HEK293T (cell line): ENCODE results near the gene LCE2D.
"Not testable (repeated sequence)": the region's sequence is repeated elsewhere in the genome, so short reads cannot be mapped to it uniquely, and the experiment has no call there.

Experiments
- CTCF ChIA-PET: fragments of 350-600 bp; formaldehyde crosslinking; extraction: SDS; loops from one replicate; lab custom pipeline; 2021; ENCODE audit warnings: antibody characterized with exemption, inconsistent platforms; lab: Yijun Ruan, JAX
- POLR2A ChIA-PET: fragments of 350-600 bp; formaldehyde crosslinking; extraction: SDS; loops from one replicate; lab custom pipeline; 2020; ENCODE audit warnings: antibody characterized with exemption, inconsistent platforms; lab: Yijun Ruan, JAX
- DNase-seq: peaks from one replicate; pipeline ENCODE4 v3.0.0; 2012; ENCODE audit warnings: mixed read lengths; ENCODE audit errors: extremely low spot score
- ARNT ChIP-seq: fragments of 450-650 bp; IDR thresholded peaks from 2 replicates; pipeline ENCODE4 v1.6.1; 2017; ENCODE audit warnings: mild to moderate bottlenecking
- BHLHE40 ChIP-seq: fragments of 450-650 bp; IDR thresholded peaks from 2 replicates; pipeline ENCODE4 v1.6.1; 2016; ENCODE audit warnings: mild to moderate bottlenecking, moderate library complexity, borderline replicate concordance
- CTBP1 ChIP-seq: fragments of 450-650 bp; IDR thresholded peaks from 2 replicates; pipeline ENCODE4 v1.6.1; 2016; ENCODE audit warnings: borderline replicate concordance
- ELF4 ChIP-seq: fragments of 450-650 bp; IDR thresholded peaks from 2 replicates; pipeline ENCODE4 v1.6.1; 2017; ENCODE audit warnings: antibody characterized with exemption
- FOXK2 ChIP-seq: fragments of 450-650 bp; IDR thresholded peaks from 2 replicates; pipeline ENCODE4 v1.6.1; 2016; ENCODE audit warnings: mild to moderate bottlenecking
- FOXM1 ChIP-seq: fragments of 450-650 bp; IDR thresholded peaks from 2 replicates; pipeline ENCODE4 v1.6.1; 2017; ENCODE audit warnings: mild to moderate bottlenecking, borderline replicate concordance
- HDGF ChIP-seq: fragments of 450-650 bp; IDR thresholded peaks from 2 replicates; pipeline ENCODE4 v1.6.1; 2017; ENCODE audit warnings: antibody characterized with exemption, borderline replicate concordance
- L3MBTL2 ChIP-seq: fragments of 450-650 bp; conservative IDR thresholded peaks from 2 replicates; pipeline ENCODE4 v1.6.1; 2016; ENCODE audit warnings: mild to moderate bottlenecking
- LEF1 ChIP-seq: fragments of 450-650 bp; IDR thresholded peaks from 2 replicates; pipeline ENCODE4 v1.6.1; 2017; ENCODE audit warnings: mild to moderate bottlenecking, borderline replicate concordance
- NFRKB ChIP-seq: fragments of 450-650 bp; IDR thresholded peaks from 2 replicates; pipeline ENCODE4 v1.6.1; 2016; ENCODE audit warnings: mild to moderate bottlenecking, moderate library complexity
- PKNOX1 ChIP-seq: fragments of 450-650 bp; IDR thresholded peaks from 2 replicates; pipeline ENCODE4 v1.6.1; 2016
- SP1 ChIP-seq: fragments of 450-650 bp; IDR thresholded peaks from 2 replicates; pipeline ENCODE4 v1.6.1; 2017
- SUZ12 ChIP-seq: fragments of 450-650 bp; IDR thresholded peaks from 2 replicates; pipeline ENCODE4 v1.6.1; 2016; ENCODE audit warnings: mild to moderate bottlenecking
- TARDBP ChIP-seq: fragments of 450-650 bp; IDR thresholded peaks from 2 replicates; pipeline ENCODE4 v1.6.1; 2016
- ZNF384 ChIP-seq: fragments of 450-650 bp; IDR thresholded peaks from 2 replicates; pipeline ENCODE4 v1.6.1; 2016

LCE2D gene

GRCh38 chr1:152656459-152656858 lies 6.7 kb upstream of the LCE2D start:
- ChIA-PET CTCF (no interaction called here), POLR2A (no interaction called here)
- DNase-seq: no peak
- TF ChIP-seq ARNT: no peak

- no peak for DNase-seq
- ChIA-PET POLR2A (no interaction called here), CTCF (interaction anchor here (0.7 kb wide), 1 partner anchor 536 kb away, joined by 3 read pairs; no protein-coding TSS in a partner anchor)
- no peak for TF ChIP-seq ARNT
- no peak for TF ChIP-seq SP1
- TF ChIP-seq L3MBTL2: no peak
- TF ChIP-seq LEF1: no peak
Measured at GRCh38 chr1:152657677-152658076, 5.5 kb upstream of the LCE2D start.

- ChIA-PET CTCF (interaction anchor here (0.7 kb wide), 1 partner anchor 8 kb away, joined by 3 read pairs; no protein-coding TSS in a partner anchor), POLR2A (no interaction called here)
- DNase-seq: no peak
- TF ChIP-seq ARNT (no peak), LEF1 (no peak), FOXM1 (no peak), ZNF384 (no peak), HDGF (no peak), NFRKB (no peak), SP1 (no peak), TARDBP (no peak), BHLHE40 (no peak), ELF4 (no peak), PKNOX1 (no peak), FOXK2 (no peak)
Measured at GRCh38 chr1:152658649-152659048, 4.5 kb upstream of the LCE2D start.

GRCh38 chr1:152666171-152666570 lies 3.0 kb downstream of the LCE2D start:
- CTCF ChIA-PET, DNase-seq, POLR2A ChIA-PET: not testable (repeated sequence)

GRCh38 chr1:152667648-152668047 lies 4.5 kb downstream of the LCE2D start:
- TF ChIP-seq ZNF384 (no peak), BHLHE40 (no peak)
- POLR2A ChIA-PET: no interaction called here
- CTCF ChIA-PET: no interaction called here
- DNase-seq: no peak

- ChIA-PET POLR2A (no interaction called here), CTCF (no interaction called here)
- TF ChIP-seq PKNOX1: no peak
- TF ChIP-seq LEF1: no peak
- TF ChIP-seq ZNF384: no peak
- no peak for TF ChIP-seq CTBP1
- no peak for TF ChIP-seq TARDBP
- TF ChIP-seq FOXM1: no peak
- TF ChIP-seq BHLHE40: no peak
- TF ChIP-seq ELF4: no peak
- no peak for TF ChIP-seq L3MBTL2
- no peak for TF ChIP-seq FOXK2
- DNase-seq: no peak
Measured at GRCh38 chr1:152673016-152673415, 9.8 kb downstream of the LCE2D start.

GRCh38 chr1:152674983-152675382 lies 11.8 kb downstream of the LCE2D start, which contains the start of gene LCE2C:
LCE2C (plus strand) TSS chr1:152675279; CDS start chr1:152676016, 737 bp downstream.
- CTCF ChIA-PET, DNase-seq, POLR2A ChIA-PET: not testable (repeated sequence)

- TF ChIP-seq NFRKB (no peak), PKNOX1 (no peak), HDGF (no peak), SP1 (no peak), FOXM1 (no peak), BHLHE40 (no peak), L3MBTL2 (no peak), SUZ12 (no peak)
- DNase-seq: no peak
- POLR2A ChIA-PET: no interaction called here
- CTCF ChIA-PET: no interaction called here
Measured at GRCh38 chr1:152679459-152679858, 16.3 kb downstream of the LCE2D start.

GRCh38 chr1:152681616-152682015 lies 18.4 kb downstream of the LCE2D start:
- CTCF ChIA-PET: no interaction called here
- POLR2A ChIA-PET: no interaction called here
- TF ChIP-seq PKNOX1 (no peak), FOXK2 (no peak), NFRKB (no peak), CTBP1 (no peak), LEF1 (no peak)

More at GRCh38 chr1:152681616-152682015, 18.4 kb downstream of the LCE2D start:
- DNase-seq: no peak
